HG02852 (cell line): ENCODE results near the gene COG6.
A peak's percentile ranks its signal among the peaks of the same experiment; 100 is the strongest.

Experiments
- ATAC-seq: cut with Tn5 transposase; IDR thresholded peaks from one replicate; pipeline ENCODE4 v1.9.1; 2021; ENCODE audit warnings: mild to moderate bottlenecking, moderate library complexity; ENCODE audit not compliant: unreplicated experiment

Gene COG6

GRCh38 chr13:39676315-39676876 is 20.9 kb downstream of the COG6 start:
- ATAC-seq: no peak

GRCh38 chr13:39682310-39682709 is 26.8 kb downstream of the COG6 start:
- peak; percentile 60 for ATAC-seq

GRCh38 chr13:39682788-39683187 is 27.3 kb downstream of the COG6 start:
- peak; percentile 88 for ATAC-seq

- no peak for ATAC-seq
These were observed 29.2 kb downstream of the COG6 start for GRCh38 chr13:39684531-39685137.

GRCh38 chr13:39685652-39686051 is 30.2 kb downstream of the COG6 start:
- no peak for ATAC-seq

- peak; percentile 13 for ATAC-seq
These were observed 32.8 kb downstream of the COG6 start for GRCh38 chr13:39688278-39688677.

- ATAC-seq: peak; percentile 93
These were observed 33.4 kb downstream of the COG6 start for GRCh38 chr13:39688699-39689405.

GRCh38 chr13:39692660-39693438 is 37.4 kb downstream of the COG6 start:
- no peak for ATAC-seq

- no peak for ATAC-seq
These were observed 43.8 kb downstream of the COG6 start for GRCh38 chr13:39699274-39699673.

- ATAC-seq: no peak
These were observed 57.2 kb downstream of the COG6 start for GRCh38 chr13:39712626-39713025.

- ATAC-seq: no peak
These were observed 73.7 kb downstream of the COG6 start for GRCh38 chr13:39729156-39729555.

- ATAC-seq: no peak
These were observed 79.5 kb downstream of the COG6 start for GRCh38 chr13:39734952-39735351.

- ATAC-seq: no peak
These were observed 81.6 kb downstream of the COG6 start for GRCh38 chr13:39737047-39737446.

- no peak for ATAC-seq
These were observed 85.3 kb downstream of the COG6 start for GRCh38 chr13:39740761-39741160.

GRCh38 chr13:39748961-39749360 is 93.5 kb downstream of the COG6 start:
- ATAC-seq: no peak

- no peak for ATAC-seq
These were observed 94.1 kb downstream of the COG6 start for GRCh38 chr13:39749528-39749927.

GRCh38 chr13:39751805-39752204 is 96.3 kb downstream of the COG6 start:
- ATAC-seq: no peak

- ATAC-seq: no peak
These were observed 105.1 kb downstream of the COG6 start for GRCh38 chr13:39760521-39760920.

- no peak for ATAC-seq
These were observed 110.5 kb downstream of the COG6 start for GRCh38 chr13:39765801-39766463.

GRCh38 chr13:39766464-39767158 is 111.1 kb downstream of the COG6 start:
- no peak for ATAC-seq
